SU-DHL-6 (cell line): ENCODE results near the gene ARMS2.

Source experiments
- H2AFZ ChIP-seq: fragments of 200-600 bp; sonication (generic); 2 replicates; pipeline ENCODE4 v1.6.1; 2014; ENCODE audit warnings: low read depth, mild to moderate bottlenecking, moderate library complexity, mixed read lengths, antibody characterized with exemption, low read length; ENCODE audit not compliant: severe bottlenecking
- H3F3A ChIP-seq: fragments of 200-600 bp; shearing (Covaris generic); 2 replicates; pipeline ENCODE4 v1.6.0; 2016; ENCODE audit warnings: antibody characterized with exemption, mild to moderate bottlenecking; ENCODE audit not compliant: insufficient read depth
- H3K27ac ChIP-seq: fragments of 200-600 bp; sonication (generic); 2 replicates; pipeline ENCODE4 v1.5.1; 2016; ENCODE audit warnings: low read depth, mild to moderate bottlenecking, low read length, moderate library complexity, mixed read lengths
- H3K27me3 ChIP-seq: fragments of 200-600 bp; sonication (generic), shearing (Covaris generic); 2 replicates; pipeline ENCODE4 v1.6.0; 2014; ENCODE audit warnings: mild to moderate bottlenecking, low read length
- H3K36me3 ChIP-seq: fragments of 200-600 bp; sonication (generic); 2 replicates; pipeline ENCODE4 v1.6.1; 2014; ENCODE audit warnings: mild to moderate bottlenecking, low read length, mixed read lengths
- H3K4me2 ChIP-seq: fragments of 300-600, 200-600 bp; shearing (Covaris generic), sonication (generic); 2 replicates; pipeline ENCODE4 v1.6.0; 2014; ENCODE audit warnings: low read length, low read depth, mild to moderate bottlenecking; ENCODE audit not compliant: poor library complexity, severe bottlenecking
- H3K4me3 ChIP-seq: fragments of 200-600 bp; sonication (generic); 2 replicates; pipeline ENCODE4 v1.5.1; 2014; ENCODE audit warnings: antibody characterized with exemption, low read length, mild to moderate bottlenecking, mixed read lengths; ENCODE audit not compliant: insufficient read depth, poor library complexity, severe bottlenecking
- H3K79me2 ChIP-seq: fragments of 200-600 bp; sonication (generic); 2 replicates; pipeline ENCODE4 v1.6.1; 2014; ENCODE audit warnings: mild to moderate bottlenecking, low read length, moderate library complexity; ENCODE audit not compliant: insufficient read depth
- H3K9ac ChIP-seq: fragments of 200-600 bp; sonication (generic); 2 replicates; pipeline ENCODE4 v1.7.0; 2014; ENCODE audit warnings: mild to moderate bottlenecking, low read length
- H3K9me2 ChIP-seq: fragments of 200-600 bp; sonication (generic); replicated peaks from 2 replicates; pipeline ENCODE4 v1.6.1; 2014; ENCODE audit warnings: low read length; ENCODE audit not compliant: insufficient read depth
- H3K9me3 ChIP-seq: fragments of 200-600 bp; sonication (generic); 2 replicates; pipeline ENCODE4 v1.6.1; 2014; ENCODE audit warnings: low read length, mixed read lengths; ENCODE audit not compliant: insufficient read depth
- H4K20me1 ChIP-seq: fragments of 200-600 bp; sonication (generic); 2 replicates; pipeline ENCODE4 v1.6.1; 2014; ENCODE audit warnings: low read depth, mild to moderate bottlenecking, antibody characterized with exemption, low read length, moderate library complexity, mixed read lengths
- CTCF ChIP-seq: fragments of 200-600 bp; sonication (generic); IDR thresholded peaks from one replicate; pipeline ENCODE4 v1.5.1; 2017; ENCODE audit warnings: antibody characterized with exemption, mild to moderate bottlenecking, low read length, moderate library complexity; ENCODE audit not compliant: insufficient read depth, poor library complexity, severe bottlenecking
- EZH2phosphoT487 ChIP-seq: fragments of 200-600 bp; sonication (generic), shearing (Covaris generic); conservative IDR thresholded peaks from 2 replicates; pipeline ENCODE4 v1.6.1; 2018; ENCODE audit warnings: mild to moderate bottlenecking, antibody characterized with exemption, low read length, moderate library complexity, mixed read lengths

ARMS2 gene

GRCh38 chr10:122463466-122464249 is 9.2 kb downstream of the ARMS2 start:
- Histone ChIP-seq H2AFZ (no peak overlapping the region), H3K36me3 (no peaks in the 10 kb centered on the region), H3K27me3 (no peaks in the 10 kb centered on the region), H3K9me2 (no peaks in the 10 kb centered on the region), H3K4me3 (no peak overlapping the region), H3K79me2 (no peaks in the 10 kb centered on the region), H3K9me3 (no peaks in the 10 kb centered on the region), H4K20me1 (no peaks in the 10 kb centered on the region), H3F3A (no peaks in the 10 kb centered on the region), H3K27ac (no peak overlapping the region), H3K9ac (no peak overlapping the region), H3K4me2 (no peak overlapping the region)
- TF ChIP-seq EZH2phosphoT487 (no peak), CTCF (no peak)

DNA sequence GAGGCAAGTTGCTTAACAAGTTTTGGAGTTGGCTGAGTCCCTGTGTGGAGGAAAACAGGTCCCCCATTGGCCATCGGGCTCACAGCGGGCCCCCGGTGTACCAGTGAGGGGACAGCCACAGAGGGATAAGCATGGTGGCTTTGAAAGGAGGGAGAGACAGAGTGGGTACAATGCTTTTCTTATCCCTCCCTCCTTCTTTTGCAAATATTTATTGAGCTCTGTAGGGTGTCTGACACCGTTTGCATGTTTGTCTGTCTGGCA is 9.7 kb downstream of the ARMS2 start:
- Histone ChIP-seq H3K36me3 (no peaks in the 10 kb centered on the region), H3K27ac (no peak overlapping the region), H3F3A (no peaks in the 10 kb centered on the region), H3K9me3 (no peaks in the 10 kb centered on the region), H3K9me2 (no peaks in the 10 kb centered on the region), H2AFZ (no peak overlapping the region), H3K4me3 (no peak overlapping the region), H3K9ac (no peak overlapping the region), H4K20me1 (no peaks in the 10 kb centered on the region), H3K4me2 (no peak overlapping the region), H3K27me3 (no peaks in the 10 kb centered on the region), H3K79me2 (no peaks in the 10 kb centered on the region)
- no peak for TF ChIP-seq CTCF
- TF ChIP-seq EZH2phosphoT487 = no peak

- no peaks in the 10 kb centered on the region for H3K79me2 ChIP-seq
- no peaks in the 10 kb centered on the region for H4K20me1 ChIP-seq
- no peak overlapping the region for H2AFZ ChIP-seq
- no peak overlapping the region for H3K4me2 ChIP-seq
- H3K27ac ChIP-seq = no peak overlapping the region
- H3K9ac ChIP-seq = no peak overlapping the region
- H3F3A ChIP-seq = no peaks in the 10 kb centered on the region
- H3K27me3 ChIP-seq = no peaks in the 10 kb centered on the region
- no peaks in the 10 kb centered on the region for H3K9me3 ChIP-seq
- H3K9me2 ChIP-seq = no peaks in the 10 kb centered on the region
- no peaks in the 10 kb centered on the region for H3K36me3 ChIP-seq
- no peak overlapping the region for H3K4me3 ChIP-seq
- TF ChIP-seq EZH2phosphoT487 = no peak
- TF ChIP-seq CTCF = no peak
Measured at GRCh38 chr10:122464586-122464985, 10.1 kb downstream of the ARMS2 start.
